GM12873 (cell line): Measurements from ENCODE around the gene AFAP1L2.

Experiments
- CTCF ChIP-seq: IDR thresholded peaks from 2 replicates; pipeline ENCODE4 v1.5.1; 2012; ENCODE audit warnings: low read depth, mild to moderate bottlenecking, moderate library complexity, low read length, control low read depth; ENCODE audit not compliant: insufficient read depth; ENCODE audit errors: missing control alignments

AFAP1L2 gene

GRCh38 chr10:114258274-114258840 is 145.9 kb downstream of the AFAP1L2 start:
- TF ChIP-seq CTCF: no peak

- no peak for TF ChIP-seq CTCF
These were observed 146.8 kb downstream of the AFAP1L2 start for GRCh38 chr10:114257498-114257897.

- TF ChIP-seq CTCF: no peak
These were observed 147.5 kb downstream of the AFAP1L2 start for GRCh38 chr10:114256822-114257221.

- no peak for TF ChIP-seq CTCF
These were observed 148.1 kb downstream of the AFAP1L2 start for GRCh38 chr10:114256008-114256765.

- no peak for TF ChIP-seq CTCF
These were observed 149.1 kb downstream of the AFAP1L2 start for GRCh38 chr10:114255227-114255626.

GRCh38 chr10:114252883-114253282 is 151.4 kb downstream of the AFAP1L2 start:
- TF ChIP-seq CTCF: no peak

- no peak for TF ChIP-seq CTCF
These were observed 152.2 kb downstream of the AFAP1L2 start for GRCh38 chr10:114252092-114252491.
